Activated gamma-delta T cell (primary cell): ENCODE results near the gene ERN1.
"Not testable (repeated sequence)": the region's sequence is repeated elsewhere in the genome, so short reads cannot be mapped to it uniquely, and the experiment has no call there.

Experiments used
- DNase-seq: peaks from one replicate; lab custom pipeline; 2025; lab: John Stamatoyannopoulos, UW

ERN1 gene

DNA sequence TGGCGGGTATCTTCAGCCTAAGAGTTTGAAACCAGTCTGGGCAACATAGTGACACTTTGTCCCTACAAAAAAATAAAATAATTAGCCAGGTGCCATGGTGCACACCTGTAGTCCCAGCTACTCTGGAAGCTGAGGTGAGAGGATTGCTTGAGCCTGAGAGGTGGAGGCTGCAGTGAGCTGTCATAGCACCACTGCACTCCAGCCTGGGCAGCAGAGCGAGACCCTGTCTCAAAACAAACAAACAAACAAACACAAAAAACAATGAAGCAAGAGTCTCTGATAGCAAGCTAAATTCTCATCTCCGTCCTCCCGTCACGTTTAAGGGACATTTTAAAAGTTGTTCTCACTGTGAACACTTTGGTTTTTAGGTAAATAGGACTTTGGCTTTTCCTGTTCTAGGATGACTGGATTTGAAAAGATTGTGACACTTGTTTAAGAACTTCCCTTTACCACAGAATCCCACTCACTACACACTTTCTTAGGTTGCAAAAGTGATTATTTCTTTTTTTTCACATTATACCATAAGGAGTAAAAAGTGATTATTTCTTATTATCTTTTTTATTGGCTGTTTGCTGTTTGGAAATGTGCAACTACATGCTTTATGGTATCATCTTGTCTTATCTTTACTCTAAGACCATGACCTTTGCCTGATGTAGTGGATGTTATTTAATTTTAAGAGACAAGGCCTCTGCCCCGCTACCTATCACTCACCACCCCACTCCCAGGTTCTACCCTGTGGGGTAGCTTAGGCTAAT, 4.4 kb upstream of the ERN1 start:
- DNase-seq: no peak

DNA sequence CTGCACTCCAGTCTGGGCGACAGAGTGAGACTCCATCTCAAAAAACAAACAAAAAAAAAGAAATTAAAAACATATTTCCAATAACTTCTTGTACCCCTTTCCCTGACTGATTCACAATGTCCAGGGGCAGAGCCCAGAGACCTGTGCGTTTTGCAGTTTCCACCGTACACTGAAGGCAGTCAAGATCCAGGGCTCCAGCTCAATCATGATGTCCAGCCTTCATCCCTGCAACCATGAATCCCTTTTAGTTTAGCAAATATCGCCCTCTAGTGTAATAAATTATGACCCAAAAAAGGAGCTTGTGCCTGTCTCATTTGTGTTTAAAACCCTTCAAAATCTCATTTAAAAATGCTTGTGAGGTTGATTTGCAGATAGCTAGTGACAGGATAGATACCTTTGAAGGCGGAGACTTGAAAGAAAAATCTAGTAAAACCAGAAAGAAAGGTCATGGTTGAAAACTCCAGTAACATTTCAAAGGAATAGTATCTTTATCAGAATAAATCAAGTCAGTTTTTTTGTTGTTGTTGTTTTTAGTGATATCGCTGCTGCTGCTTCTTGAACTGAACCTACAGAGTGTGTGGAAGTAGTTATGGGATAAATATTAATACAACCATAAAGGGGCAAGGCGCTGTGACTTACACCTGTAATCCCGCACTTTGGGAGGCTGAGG, 3.7 kb upstream of the ERN1 start:
- no peak for DNase-seq

DNA sequence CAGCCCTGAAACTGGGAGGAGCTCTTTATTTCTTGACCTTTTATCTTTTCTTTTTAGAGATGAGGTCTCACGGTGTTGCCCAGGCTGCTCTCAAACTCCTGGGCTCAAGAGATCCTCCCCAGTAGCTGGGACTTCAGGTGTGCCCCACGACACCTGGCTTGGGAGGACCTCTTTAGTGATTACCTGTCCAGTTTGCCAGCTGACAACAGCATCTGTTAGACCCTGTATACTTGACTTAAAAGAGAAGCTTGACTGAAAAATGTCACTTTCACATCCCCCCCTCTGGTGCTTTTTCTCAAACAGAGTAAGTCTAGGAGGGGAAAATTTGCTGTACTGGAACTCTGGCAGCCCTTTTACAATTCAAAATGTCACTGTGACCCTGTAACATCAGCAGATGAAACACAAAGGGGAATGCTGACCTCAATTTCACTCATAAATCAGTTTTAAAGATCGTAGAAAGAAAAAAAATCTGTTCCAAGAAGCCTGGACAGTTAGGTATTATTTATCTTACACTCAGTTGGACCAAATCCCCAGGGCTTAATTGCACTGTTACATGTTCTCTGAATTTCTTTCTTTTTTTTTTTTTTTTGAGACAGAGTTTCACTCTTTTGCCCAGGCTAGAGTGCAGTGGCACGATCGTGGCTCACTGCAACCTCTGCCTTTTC, 1.8 kb upstream of the ERN1 start:
- no peak for DNase-seq

DNA sequence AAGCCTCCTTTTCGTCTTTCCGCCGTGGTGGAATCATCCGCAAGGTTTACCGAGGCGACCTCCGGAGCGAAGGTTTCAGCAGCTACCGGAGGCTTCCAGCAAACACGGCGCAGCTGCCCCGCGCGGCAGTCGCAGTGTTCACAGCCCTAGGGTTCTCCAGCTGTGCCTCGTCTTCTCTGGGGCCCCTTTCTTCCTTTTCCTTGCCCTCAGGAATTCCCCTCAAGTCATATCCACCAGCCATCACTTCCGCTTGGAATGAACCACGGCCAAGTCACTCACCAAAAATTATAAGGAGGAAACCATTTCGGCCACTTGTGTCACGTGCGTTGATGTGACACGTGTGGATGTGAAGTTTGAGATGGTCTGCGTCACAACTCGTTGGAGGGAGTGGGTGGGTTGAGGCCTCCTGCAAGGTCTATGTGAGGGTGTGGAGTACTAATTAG, 636 bp upstream of the ERN1 start:
- no peak for DNase-seq

DNA sequence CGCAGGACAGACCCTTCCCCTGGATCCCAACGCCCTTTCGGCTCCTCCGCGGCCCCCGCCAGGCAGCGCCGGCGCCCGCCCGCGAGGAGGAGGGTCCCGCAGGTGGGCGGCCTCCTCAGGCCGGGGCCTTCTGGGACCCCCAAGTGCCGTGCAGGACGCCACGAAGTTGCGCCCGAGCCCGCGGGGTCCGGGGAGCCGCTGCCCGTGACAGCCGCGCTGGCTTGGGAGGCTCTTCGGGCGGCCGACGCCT, 504 bp downstream of the ERN1 start:
- no peak for DNase-seq

GRCh38 chr17:64128787-64129514, 993 bp downstream of the ERN1 start:
- no peak for DNase-seq

- DNase-seq: no peak
These were observed 3.0 kb downstream of the ERN1 start for GRCh38 chr17:64126918-64127317.

GRCh38 chr17:64125937-64126336, 4.0 kb downstream of the ERN1 start:
- no peak for DNase-seq

GRCh38 chr17:64124609-64125008, 5.3 kb downstream of the ERN1 start:
- no peak for DNase-seq

DNA sequence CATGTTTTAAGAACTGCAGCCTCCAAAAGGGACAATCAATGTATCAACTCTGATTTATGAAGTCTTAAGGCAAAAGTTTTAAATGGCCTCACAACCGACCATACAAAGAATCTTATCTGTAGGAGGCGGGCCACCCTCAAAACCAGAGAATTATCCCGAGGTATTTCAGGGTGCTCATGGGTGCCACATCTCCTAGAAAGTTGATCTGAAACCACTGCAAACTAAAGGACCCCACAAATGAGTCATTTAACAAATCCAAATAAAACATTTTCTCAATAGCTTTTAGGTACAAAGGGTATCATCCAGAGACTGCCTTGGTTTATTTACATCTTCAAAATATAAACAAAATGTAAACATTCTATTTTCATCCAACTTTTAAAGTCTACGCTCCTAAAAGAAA, 6.8 kb downstream of the ERN1 start:
- DNase-seq: no peak

- DNase-seq: not testable (repeated sequence)
These were observed 8.8 kb downstream of the ERN1 start for GRCh38 chr17:64120972-64121786.

DNA sequence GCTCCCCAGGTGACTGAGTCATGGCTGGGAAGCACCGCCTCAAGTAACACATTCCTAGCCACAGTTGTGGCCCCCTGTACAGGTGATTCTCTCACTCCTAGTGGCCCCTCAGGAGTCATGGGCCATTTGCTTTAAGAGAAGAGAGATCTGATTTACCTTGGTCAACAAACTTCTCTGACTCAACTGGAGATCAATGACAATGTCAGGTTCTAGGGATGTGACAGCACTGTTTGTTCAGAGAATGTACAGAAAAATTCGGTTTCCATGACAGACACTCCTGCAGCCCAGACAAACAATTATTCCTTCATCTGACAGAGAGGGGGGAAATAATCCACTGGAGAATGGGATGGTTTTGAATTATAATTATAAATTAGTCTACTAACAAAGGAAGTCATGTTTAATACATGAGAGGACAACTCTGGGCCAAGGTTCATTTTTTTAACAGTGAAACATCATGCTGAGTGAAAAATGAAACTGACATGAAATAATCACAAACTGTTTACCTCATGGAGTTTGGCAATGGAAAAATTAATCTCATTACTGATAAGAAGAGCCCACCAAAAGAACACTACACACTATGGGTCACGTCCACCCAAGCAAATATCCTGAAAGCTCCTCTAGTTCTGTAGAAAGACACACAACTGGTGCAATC, 9.7 kb downstream of the ERN1 start:
- no peak for DNase-seq

GRCh38 chr17:64117981-64118979, 11.7 kb downstream of the ERN1 start:
- DNase-seq: no peak

GRCh38 chr17:64115822-64116534, 14.0 kb downstream of the ERN1 start:
- DNase-seq: no peak

GRCh38 chr17:64115043-64115698, 14.8 kb downstream of the ERN1 start:
- DNase-seq: no peak

DNA sequence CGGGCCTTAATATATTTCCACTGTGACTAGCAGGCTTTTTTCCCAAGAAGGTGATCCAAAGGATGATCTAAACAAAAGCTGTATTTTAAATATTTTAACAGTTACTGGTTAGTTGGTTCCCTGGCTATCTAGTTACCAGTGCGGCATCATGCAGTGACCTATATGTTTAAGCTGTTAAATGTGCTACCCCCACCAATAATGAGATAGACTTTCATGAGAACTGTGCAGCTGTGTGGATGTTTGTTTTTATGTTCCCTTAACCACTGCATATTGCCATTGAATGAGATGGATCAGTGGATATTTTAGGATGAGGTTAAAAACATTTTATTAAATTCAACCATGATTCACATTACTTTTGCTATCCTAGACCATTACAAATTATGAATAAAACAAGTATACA, 16.9 kb downstream of the ERN1 start:
- DNase-seq: no peak

GRCh38 chr17:64111831-64112230, 18.1 kb downstream of the ERN1 start:
- no peak for DNase-seq

DNA sequence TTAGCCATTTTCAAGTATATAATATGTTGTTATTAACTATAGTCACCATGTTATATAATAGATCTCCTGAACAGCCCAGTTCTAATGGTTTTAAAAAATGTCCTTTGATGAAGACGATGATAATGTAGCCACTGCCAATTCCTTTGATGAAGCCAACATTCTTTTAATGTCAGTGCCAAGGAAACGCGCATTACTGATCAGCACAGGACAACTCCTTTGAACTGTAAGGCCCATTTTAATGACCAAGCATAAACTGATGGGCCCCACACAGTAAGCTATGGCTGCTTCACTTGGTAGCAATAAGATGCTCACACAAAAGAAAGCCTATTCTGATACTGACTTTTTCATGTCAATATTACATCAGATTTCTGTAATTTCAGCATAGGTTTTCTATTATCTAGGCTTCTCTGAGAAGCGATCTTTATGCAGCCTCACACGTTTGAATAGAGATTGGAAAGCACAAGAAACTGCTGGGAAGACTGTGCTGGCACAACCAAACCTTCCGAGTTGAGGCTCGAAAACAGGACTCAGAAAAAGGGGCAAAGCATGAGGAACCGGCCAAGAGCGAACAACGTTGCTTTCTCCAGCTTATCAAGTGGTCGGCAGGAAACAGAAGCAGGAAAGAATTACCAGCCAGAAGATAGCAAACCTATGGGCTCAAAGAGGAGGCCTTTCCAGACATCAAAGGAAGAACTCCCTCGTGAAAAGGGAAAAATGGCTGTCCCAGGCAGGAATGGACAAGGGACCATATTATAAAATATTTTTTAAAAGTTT, 19.4 kb downstream of the ERN1 start:
- DNase-seq: no peak
